Astrocyte (in vitro differentiated cells and primary cell): ENCODE results near the gene ANKRD36C. TPM values are rescaled to one million over a fixed set of nuclear protein-coding genes. Genes with fewer than 3 reads are reported as not detected.
"Not testable (repeated sequence)": the region's sequence is repeated elsewhere in the genome, so short reads cannot be mapped to it uniquely, and the experiment has no call there.

Experiments
- DNase-seq: peaks from one replicate; pipeline ENCODE4 v3.0.0-alpha.2; 2010; ENCODE audit warnings: low read depth
- FAIRE-seq: peaks from 2 replicates; lab custom pipeline; 2011; peaks lifted over from hg19 to GRCh38; lab: Jason Lieb, UNC
- H2AFZ ChIP-seq: 2 replicates; pipeline ENCODE4 v1.6.0; 2012; ENCODE audit warnings: low read depth, low read length, inconsistent platforms
- H3K27ac ChIP-seq: 2 replicates; pipeline ENCODE4 v1.5.1; 2011; ENCODE audit warnings: low read depth, low read length, inconsistent platforms
- H3K27me3 ChIP-seq: 2 replicates; pipeline ENCODE4 v1.6.0; 2011; ENCODE audit warnings: low read length, inconsistent platforms; ENCODE audit not compliant: insufficient read depth
- H3K36me3 ChIP-seq: 2 replicates; pipeline ENCODE4 v1.5.1; 2011; ENCODE audit warnings: low read length, inconsistent platforms; ENCODE audit not compliant: insufficient read depth
- H3K4me1 ChIP-seq: 2 replicates; pipeline ENCODE4 v1.5.1; 2011; ENCODE audit warnings: low read length, inconsistent platforms; ENCODE audit not compliant: insufficient read depth
- H3K4me2 ChIP-seq: 2 replicates; pipeline ENCODE4 v1.6.0; 2012; ENCODE audit warnings: low read length, inconsistent platforms
- H3K4me3 ChIP-seq: 2 replicates; pipeline ENCODE4 v1.5.1; 2011; ENCODE audit warnings: low read depth, mild to moderate bottlenecking, low read length, inconsistent platforms; ENCODE audit not compliant: insufficient read depth
- H3K79me2 ChIP-seq: 2 replicates; pipeline ENCODE4 v1.6.0; 2012; ENCODE audit warnings: mild to moderate bottlenecking, low read length, inconsistent platforms; ENCODE audit not compliant: insufficient read depth
- H3K9ac ChIP-seq: 2 replicates; pipeline ENCODE4 v1.6.0; 2012; ENCODE audit warnings: mild to moderate bottlenecking, low read length, inconsistent platforms
- H3K9me3 ChIP-seq: 2 replicates; pipeline ENCODE4 v1.5.1; 2012; ENCODE audit warnings: low read depth, mild to moderate bottlenecking, low read length, inconsistent platforms; ENCODE audit not compliant: insufficient read depth
- H4K20me1 ChIP-seq: 2 replicates; pipeline ENCODE4 v1.6.0; 2012; ENCODE audit warnings: low read length, inconsistent platforms; ENCODE audit not compliant: insufficient read depth
- H3K27ac Mint-ChIP-seq: one replicate; pipeline ENCODE4 v1.8.0; 2021; ENCODE audit warnings: mild to moderate bottlenecking, mixed read lengths; ENCODE audit not compliant: unreplicated experiment
- H3K27me3 Mint-ChIP-seq: one replicate; pipeline ENCODE4 v1.8.0; 2021; ENCODE audit warnings: low read depth, mixed read lengths; ENCODE audit not compliant: unreplicated experiment
- H3K36me3 Mint-ChIP-seq: one replicate; pipeline ENCODE4 v1.8.0; 2021; ENCODE audit warnings: low read depth, mixed read lengths; ENCODE audit not compliant: unreplicated experiment
- H3K4me1 Mint-ChIP-seq: one replicate; pipeline ENCODE4 v1.8.0; 2021; ENCODE audit warnings: low read depth, mixed read lengths; ENCODE audit not compliant: unreplicated experiment
- H3K4me3 Mint-ChIP-seq: one replicate; pipeline ENCODE4 v1.8.0; 2021; ENCODE audit warnings: mild to moderate bottlenecking, moderate library complexity, mixed read lengths; ENCODE audit not compliant: unreplicated experiment
- H3K9me3 Mint-ChIP-seq: one replicate; pipeline ENCODE4 v1.8.0; 2021; ENCODE audit warnings: mild to moderate bottlenecking, mixed read lengths; ENCODE audit not compliant: unreplicated experiment
- total RNA-seq: library from RNA; stranded (reverse); gene quantifications from 2 replicates; pipeline ENCODE4 v1.2.1, GENCODE V29; 2021

ANKRD36C gene
- total RNA-seq, 1 donor from 2014 or later = 24.7 TPM

DNA sequence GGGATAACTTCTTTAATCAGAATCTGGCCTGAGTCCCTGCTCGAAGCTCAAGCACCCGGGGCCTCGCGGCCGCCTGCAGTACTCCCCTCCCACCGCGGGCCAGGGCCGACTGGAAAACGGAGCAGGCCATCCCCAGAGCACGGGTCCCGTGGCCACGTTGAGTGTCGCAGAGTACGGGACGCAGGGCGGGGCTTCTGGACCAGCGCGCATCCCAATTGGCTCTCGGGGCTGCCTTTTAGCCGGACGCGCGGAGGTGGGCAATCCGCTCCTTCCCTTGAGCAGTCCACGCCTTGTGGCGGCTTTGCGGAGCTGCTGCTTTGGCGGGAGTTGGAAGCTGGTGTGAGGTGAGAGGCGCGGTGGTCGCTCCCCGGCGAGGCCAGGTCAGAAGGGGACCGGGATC lies 202.2 kb downstream of the ANKRD36C start:
- not testable (repeated sequence) for FAIRE-seq, H3K9ac ChIP-seq, H3K9me3 ChIP-seq, H3K4me3 ChIP-seq, H3K4me1 Mint-ChIP-seq, H3K27ac Mint-ChIP-seq, H3K27ac ChIP-seq, H3K9me3 Mint-ChIP-seq, H3K4me1 ChIP-seq, DNase-seq, H3K27me3 ChIP-seq, H3K36me3 ChIP-seq, H3K36me3 Mint-ChIP-seq, H2AFZ ChIP-seq, H4K20me1 ChIP-seq, H3K79me2 ChIP-seq, H3K4me2 ChIP-seq, H3K27me3 Mint-ChIP-seq, H3K4me3 Mint-ChIP-seq

DNA sequence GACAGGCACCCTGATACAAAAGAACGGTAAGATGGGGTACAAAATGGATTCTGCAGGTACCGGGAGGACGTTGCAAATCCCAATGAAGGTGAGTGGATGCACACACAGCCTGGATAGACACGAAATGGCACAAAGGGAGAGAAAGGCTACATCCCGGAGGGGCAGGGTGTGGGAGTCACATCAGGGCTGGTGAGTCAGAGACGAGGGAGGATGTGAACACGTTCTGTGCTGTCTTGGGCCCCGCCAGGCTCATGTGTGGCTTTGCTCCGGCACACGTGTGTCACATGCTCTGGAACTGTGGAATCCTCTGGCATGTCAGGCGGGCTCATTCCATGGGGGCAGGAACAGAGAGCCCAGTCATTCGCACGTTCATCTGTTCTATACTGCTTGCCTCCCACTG lies 203.0 kb downstream of the ANKRD36C start:
- not testable (repeated sequence) for H3K36me3 Mint-ChIP-seq, H3K4me1 Mint-ChIP-seq, H3K27ac Mint-ChIP-seq, H3K27me3 ChIP-seq, H3K4me2 ChIP-seq, H2AFZ ChIP-seq, H3K4me1 ChIP-seq, H3K27ac ChIP-seq, H3K4me3 Mint-ChIP-seq, DNase-seq, H3K9ac ChIP-seq, H3K36me3 ChIP-seq, H3K27me3 Mint-ChIP-seq, H3K4me3 ChIP-seq, H4K20me1 ChIP-seq, H3K9me3 ChIP-seq, FAIRE-seq, H3K79me2 ChIP-seq, H3K9me3 Mint-ChIP-seq

Other genes with a start within 250 kb of the ANKRD36C start
- 0.27 TPM in 1 of 2 replicates, not detected in the other for gene GPAT2, start 43.1 kb upstream of the ANKRD36C start, total RNA-seq
- gene ADRA2B, start 124.7 kb upstream of the ANKRD36C start, total RNA-seq = not detected in 2 replicates
- gene ASTL, start 146.7 kb upstream of the ANKRD36C start, total RNA-seq = not detected in 2 replicates
- gene DUSP2, start 153.6 kb upstream of the ANKRD36C start, total RNA-seq = 0.84 and 0.95 TPM in 2 replicates
- 101 and 103 TPM in 2 replicates for gene STARD7, start 217.0 kb upstream of the ANKRD36C start, total RNA-seq